Activated CD4-positive, alpha-beta T cell treated with anti-CD3 and anti-CD28 coated beads, Interleukin-2, Interleukin-4, amounts not matched to agents 100 ng/mL and 50 ng/mL, durations not matched to agents 16 hours and 8 hours (primary cell): ENCODE measurements around the gene AASS.

ENCODE experiments used
- DNase-seq: peaks from one replicate; pipeline ENCODE4 v3.0.0-alpha.2; 2020; ENCODE audit warnings: low spot score

AASS gene

DNA sequence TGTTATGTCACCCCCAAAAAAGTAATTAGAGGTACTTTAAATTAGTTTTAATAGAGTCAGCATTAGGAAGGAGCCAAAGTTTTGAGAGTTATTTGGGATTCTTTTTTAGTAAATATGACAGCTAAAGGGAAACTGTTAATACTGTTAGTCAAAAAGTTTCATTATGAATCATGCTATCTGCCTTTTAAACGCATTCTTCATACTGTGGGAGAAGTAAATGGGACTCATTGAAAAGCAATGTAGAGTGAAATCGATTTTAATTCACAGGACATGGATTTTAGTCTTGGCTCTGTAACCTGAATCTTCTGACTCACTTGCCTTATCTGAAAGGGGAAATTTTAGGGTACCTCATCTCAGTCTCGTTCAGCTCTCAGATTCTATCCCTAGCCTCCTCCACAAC is 105.1 kb downstream of the AASS start:
- DNase-seq = no peak

DNA sequence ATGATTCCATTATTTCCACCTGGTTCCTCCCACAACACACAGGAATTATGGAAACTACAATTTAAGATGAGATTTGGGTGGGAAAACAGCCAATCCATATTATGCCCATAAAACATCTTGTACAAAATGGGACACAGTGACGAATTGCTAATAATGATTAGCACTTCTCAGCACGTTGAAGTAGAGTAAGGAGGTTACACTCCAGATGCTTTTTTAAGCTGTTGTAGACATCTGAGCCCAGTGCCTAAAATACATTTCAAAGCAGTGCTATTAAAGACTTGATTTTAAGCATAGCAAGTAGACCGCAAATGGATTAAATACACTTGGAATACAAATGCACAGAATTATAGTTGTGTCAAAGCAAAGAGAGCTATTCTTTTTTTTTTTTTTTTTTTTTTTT is 105.9 kb downstream of the AASS start:
- DNase-seq = no peak

DNA sequence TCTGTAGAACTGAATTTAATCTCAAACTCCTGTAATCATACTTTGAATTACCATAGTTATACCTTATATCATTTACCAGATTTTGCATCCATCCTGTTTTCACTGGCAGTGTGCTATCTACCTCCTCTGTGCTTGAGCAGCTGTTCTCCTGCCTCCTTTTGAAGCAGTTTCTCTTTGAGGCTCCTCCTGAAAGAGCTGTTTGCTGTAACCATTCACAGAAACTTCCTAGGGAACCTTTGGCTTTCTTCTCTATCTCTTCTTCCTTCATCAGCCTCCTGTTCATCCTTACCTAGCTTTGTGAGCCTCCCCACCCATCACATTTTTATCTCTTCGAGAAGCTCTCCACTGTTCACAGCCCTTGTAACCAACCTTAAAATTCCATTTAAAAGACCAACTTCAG is 108.2 kb downstream of the AASS start:
- no peak for DNase-seq

DNA sequence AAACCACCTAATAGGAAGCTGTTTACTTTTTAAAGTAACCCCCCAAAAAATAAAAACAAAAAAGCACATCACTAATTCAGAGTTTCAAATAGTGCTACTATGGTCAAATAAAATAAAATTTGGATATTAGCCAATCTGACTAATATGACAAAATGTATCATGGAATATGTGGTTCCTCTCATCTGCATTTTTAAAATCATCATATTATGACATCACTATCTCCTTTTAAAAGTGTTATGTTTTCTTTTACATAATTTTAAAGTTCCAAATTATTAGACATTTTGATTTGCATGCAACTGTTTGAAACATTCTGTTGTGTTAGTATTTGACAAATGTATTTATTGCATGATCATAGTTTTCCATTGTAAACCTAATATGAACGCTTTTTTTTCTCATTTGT is 110.4 kb downstream of the AASS start:
- DNase-seq = no peak

DNA sequence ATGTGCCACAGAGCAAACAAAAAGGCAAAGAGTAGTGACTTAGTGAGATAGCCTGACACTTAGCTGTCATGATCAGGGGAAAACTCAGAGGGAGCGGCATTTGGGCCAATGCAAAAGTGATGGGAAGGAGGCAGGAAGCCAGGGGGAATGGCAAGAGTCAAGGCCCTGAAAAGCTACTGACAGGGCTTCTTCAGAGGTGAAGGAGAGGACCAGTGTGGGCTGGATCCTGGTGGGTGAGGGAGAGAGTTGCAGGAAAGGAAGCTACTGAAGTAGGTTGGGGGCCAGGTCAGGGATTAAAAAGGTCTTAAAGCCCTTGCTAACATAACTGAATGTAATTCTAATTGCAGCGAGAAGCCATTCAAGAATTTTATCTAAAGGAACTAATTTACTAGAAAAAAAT is 117.0 kb downstream of the AASS start:
- DNase-seq = no peak
